HG03460 (cell line): Measurements from ENCODE around the gene KCTD4.

Source experiments
- ATAC-seq: cut with Tn5 transposase; IDR thresholded peaks from one replicate; pipeline ENCODE4 v1.9.1; 2021; ENCODE audit not compliant: unreplicated experiment

The KCTD4 gene

GRCh38 chr13:45178349-45179162, 22.3 kb downstream of the KCTD4 start:
- ATAC-seq = no peak

DNA sequence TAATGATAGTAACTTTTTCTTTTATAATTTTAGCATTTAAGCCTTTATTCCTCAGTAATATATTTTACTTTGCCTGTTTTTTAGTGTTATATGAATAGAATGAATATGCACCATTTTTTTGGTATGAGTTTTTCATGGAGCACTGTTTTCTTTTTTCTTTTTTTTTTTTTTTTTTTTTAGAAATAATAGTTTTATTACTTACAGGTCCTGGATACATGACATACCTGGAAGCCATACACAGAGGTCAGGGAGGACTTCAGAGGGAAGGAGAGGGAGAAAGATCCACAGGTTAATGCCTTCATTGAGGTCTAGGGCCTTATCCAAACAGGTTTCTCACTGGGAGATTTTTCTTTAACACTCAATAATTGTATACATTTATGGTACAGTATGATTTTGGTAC, 26.4 kb downstream of the KCTD4 start:
- ATAC-seq = no peak

- ATAC-seq = no peak
Observed at GRCh38 chr13:45168555-45168930, 32.3 kb downstream of the KCTD4 start.

- no peak for ATAC-seq
Observed at GRCh38 chr13:45167611-45168554, 33.0 kb downstream of the KCTD4 start.

DNA sequence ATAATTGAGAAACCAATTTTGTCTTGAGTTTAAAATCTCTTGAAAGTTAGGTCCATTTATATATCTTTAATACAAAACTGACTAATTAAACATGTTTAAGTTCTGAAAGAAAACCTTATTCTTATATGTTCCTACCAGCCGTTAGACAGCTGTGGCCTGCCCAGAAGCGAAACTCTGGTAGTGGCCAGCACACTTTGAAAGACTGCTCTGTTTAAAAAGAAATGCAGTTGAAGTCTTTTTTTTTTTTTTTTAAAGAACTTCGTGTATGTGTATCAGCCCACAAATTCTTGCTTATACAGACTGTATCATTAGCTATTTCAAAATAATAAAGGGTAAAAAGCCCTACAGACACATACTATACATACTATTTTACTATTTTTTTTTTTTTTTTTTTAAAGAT, 34.0 kb downstream of the KCTD4 start:
- no peak for ATAC-seq

- no peak for ATAC-seq
Observed at GRCh38 chr13:45162821-45163220, 38.0 kb downstream of the KCTD4 start.

- ATAC-seq = no peak
Observed at GRCh38 chr13:45162194-45162593, 38.7 kb downstream of the KCTD4 start.

DNA sequence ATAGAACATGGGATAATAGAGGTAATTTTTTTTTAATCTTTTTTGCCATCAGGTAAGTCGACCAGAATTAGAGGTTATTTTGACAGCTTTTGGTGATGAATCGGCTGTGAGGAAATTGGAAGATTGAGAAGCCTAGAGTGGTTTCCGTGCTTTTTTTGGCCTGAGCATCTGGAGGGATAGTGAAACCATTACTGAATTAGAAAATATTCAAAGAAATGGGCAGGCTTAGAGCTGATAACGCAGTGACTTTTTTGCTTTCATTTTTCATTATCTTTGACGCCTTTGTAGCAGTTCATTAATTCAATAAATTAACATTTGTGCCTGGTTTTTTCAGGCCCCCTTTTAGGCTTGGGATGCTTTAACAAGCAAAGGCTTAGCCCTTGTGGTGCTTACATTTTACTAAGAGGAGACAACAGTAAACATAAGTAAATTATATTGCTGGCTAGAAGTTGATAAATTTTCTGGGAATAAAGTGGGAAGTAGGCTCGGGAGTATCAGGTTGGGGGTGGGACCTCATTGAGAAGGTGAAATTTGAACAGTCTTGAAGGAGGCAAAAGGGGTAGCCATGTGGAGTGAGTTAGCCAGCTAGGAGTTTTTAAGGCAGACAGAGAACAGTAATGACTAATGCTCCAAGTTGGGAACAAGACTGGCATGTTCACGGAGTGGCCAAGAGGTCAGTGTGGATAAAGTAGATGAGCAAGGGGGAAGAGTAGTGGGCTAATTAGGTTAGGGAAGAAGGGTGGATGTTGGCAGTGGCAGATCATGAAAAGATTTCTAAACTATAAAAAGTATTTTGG, 44.1 kb downstream of the KCTD4 start:
- ATAC-seq = no peak

- ATAC-seq = no peak
Observed at GRCh38 chr13:45149964-45150363, 50.9 kb downstream of the KCTD4 start.

GRCh38 chr13:45143346-45143751, 57.5 kb downstream of the KCTD4 start:
- ATAC-seq = no peak
